ENCODE results near the gene XYLT1.

- TF ChIP-seq CTCF (IDR thresholded peaks at IDR 0.05) (no peak), POLR2A (IDR thresholded peaks at IDR 0.05) (no peak)
These were observed 31.2 kb downstream of the XYLT1 start for GRCh38 chr16:17439580-17439979.
